NCI-H2227 (cell line): Measurements from ENCODE around the gene OAS1.

ENCODE experiments used
- DNase-seq: peaks from one replicate; lab custom pipeline; 2025; ENCODE audit not compliant: unreplicated experiment; lab: John Stamatoyannopoulos, UW

The OAS1 gene

DNA sequence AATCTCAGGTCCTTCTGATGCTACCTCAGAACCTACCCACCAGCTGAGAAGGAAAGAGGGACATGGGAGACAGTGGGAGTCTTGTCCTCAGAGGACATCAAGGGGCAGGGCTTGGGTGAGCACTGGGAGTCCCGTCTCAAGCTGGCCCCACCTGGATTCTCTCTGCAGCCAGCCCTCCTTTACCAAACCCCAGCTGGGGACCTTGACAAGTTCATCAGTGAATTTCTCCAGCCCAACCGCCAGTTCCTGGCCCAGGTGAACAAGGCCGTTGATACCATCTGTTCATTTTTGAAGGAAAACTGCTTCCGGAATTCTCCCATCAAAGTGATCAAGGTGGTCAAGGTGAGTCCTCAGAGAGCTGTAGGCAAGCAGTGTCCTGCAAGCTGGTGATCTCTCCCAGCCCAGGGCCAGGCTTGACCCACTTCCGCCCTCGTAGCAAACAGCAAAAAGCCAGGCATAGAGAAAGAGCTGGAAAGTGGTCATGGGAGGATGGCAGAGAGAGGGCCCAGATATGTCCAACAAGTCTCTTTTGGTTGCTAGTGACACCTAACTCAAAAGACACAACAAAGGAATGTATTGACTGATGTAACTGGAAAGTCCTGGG is 57.4 kb downstream of the OAS1 start:
- DNase-seq, result no peak

DNA sequence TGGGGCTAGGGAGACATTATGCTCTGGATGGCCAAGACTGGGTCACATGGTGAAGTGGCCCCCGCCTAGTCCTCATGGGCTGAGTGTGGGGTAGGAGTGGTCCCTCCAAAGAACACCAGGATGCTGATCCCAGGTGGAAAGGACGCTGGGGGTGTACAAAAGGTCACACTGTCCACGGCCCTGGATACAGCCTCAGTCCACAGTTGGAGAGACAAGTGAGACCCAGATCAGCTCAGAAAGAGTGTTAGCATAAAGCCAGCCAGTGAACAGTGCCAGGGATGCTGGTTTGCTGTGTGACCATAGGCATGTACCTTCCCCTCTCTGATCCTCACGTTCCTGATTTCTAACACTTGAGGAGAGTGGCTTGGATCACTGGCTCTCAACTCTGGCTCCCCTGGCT is 58.2 kb downstream of the OAS1 start:
- no peak for DNase-seq

DNA sequence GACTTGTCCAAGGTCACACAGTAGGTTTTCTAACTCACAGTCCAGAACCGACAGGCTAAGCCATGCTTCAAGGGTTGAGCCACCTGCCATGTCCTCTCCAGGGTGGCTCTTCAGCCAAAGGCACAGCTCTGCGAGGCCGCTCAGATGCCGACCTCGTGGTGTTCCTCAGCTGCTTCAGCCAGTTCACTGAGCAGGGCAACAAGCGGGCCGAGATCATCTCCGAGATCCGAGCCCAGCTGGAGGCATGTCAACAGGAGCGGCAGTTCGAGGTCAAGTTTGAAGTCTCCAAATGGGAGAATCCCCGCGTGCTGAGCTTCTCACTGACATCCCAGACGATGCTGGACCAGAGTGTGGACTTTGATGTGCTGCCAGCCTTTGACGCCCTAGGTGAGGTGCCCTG is 58.9 kb downstream of the OAS1 start:
- DNase-seq, result no peak

DNA sequence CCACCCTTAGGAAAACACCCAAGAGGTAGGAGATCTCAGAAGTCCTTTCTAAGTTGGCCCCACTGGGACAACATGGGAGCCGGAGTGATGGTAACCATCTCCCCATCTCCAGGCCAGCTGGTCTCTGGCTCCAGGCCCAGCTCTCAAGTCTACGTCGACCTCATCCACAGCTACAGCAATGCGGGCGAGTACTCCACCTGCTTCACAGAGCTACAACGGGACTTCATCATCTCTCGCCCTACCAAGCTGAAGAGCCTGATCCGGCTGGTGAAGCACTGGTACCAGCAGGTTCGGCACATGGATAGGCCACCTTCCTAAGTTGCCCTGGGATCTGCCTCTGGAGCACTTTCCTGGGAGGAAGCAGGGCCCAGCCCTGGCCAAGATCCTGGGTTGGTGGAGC is 60.5 kb downstream of the OAS1 start:
- no peak for DNase-seq

DNA sequence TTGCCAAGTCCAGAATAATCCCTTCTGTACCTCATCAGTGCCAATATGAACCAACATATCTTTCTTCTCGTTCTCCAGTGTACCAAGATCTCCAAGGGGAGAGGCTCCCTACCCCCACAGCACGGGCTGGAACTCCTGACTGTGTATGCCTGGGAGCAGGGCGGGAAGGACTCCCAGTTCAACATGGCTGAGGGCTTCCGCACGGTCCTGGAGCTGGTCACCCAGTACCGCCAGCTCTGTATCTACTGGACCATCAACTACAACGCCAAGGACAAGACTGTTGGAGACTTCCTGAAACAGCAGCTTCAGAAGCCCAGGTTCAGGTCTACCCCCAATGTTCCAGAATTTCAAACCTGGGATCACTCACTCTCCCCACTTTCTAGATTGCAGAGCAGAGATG is 61.1 kb downstream of the OAS1 start:
- DNase-seq, result no peak
